K562 (cell line): ENCODE results near the gene GORASP2.

Experiments used
- ESRRA ChIP-seq: fragments of 450-650 bp; IDR thresholded peaks from 2 replicates; pipeline ENCODE4 v1.6.1; 2014; ENCODE audit warnings: low read depth, mild to moderate bottlenecking, moderate library complexity, borderline replicate concordance
- RREB1 ChIP-seq: fragments of 250-450 bp; sonication (Bioruptor Pico); IDR thresholded peaks from 2 replicates; pipeline ENCODE4 v1.4.0; 2020
- TF ChIP-seq, protein P1 (sequence below), 3 experiments: IDR thresholded peaks in 2 of 3; conservative IDR thresholded peaks in 1 of 3; 2 replicates each; pipeline ENCODE4 v1.5.1; 2011 to 2012; ENCODE audit warnings: low read length in 3 of 3, mild to moderate bottlenecking in 3 of 3, control low read depth in 2 of 3, improper control_type of control experiment in 1 of 3, inconsistent platforms in 1 of 3, low read depth in 1 of 3, mixed read lengths in 1 of 3, moderate library complexity in 1 of 3; ENCODE audit not compliant: insufficient read depth in 2 of 3

GRCh38 chr2:170892391-170892951 is 36.6 kb upstream of the GORASP2 start:
- no peak for TF ChIP-seq ESRRA
- TF ChIP-seq, protein P1, sequence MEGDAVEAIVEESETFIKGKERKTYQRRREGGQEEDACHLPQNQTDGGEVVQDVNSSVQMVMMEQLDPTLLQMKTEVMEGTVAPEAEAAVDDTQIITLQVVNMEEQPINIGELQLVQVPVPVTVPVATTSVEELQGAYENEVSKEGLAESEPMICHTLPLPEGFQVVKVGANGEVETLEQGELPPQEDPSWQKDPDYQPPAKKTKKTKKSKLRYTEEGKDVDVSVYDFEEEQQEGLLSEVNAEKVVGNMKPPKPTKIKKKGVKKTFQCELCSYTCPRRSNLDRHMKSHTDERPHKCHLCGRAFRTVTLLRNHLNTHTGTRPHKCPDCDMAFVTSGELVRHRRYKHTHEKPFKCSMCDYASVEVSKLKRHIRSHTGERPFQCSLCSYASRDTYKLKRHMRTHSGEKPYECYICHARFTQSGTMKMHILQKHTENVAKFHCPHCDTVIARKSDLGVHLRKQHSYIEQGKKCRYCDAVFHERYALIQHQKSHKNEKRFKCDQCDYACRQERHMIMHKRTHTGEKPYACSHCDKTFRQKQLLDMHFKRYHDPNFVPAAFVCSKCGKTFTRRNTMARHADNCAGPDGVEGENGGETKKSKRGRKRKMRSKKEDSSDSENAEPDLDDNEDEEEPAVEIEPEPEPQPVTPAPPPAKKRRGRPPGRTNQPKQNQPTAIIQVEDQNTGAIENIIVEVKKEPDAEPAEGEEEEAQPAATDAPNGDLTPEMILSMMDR (IDR thresholded peaks at IDR 0.05 in 2 of 3, conservative IDR thresholded peaks at IDR 0.05 in 1 of 3; ENCODE audit: insufficient read depth in 2 of 3, low read depth in 1 of 3, low read length in 3 of 3), result peak in 2 of 3 experiments; percentile 15 to 17; a peak in 3 of 6 replicates
- TF ChIP-seq RREB1 (CRISPR knock-in tag), result no peak
